Duodenal mucosa (tissue), 2 donors: ENCODE measurements around the gene MED9.

Experiments used
- H3K27ac ChIP-seq: one replicate; pipeline ENCODE4 v1.7.0; 2013; ENCODE audit warnings: low read depth, low read length
- H3K27me3 ChIP-seq, 2 donors: one replicate each; pipeline ENCODE4 v1.7.0; 2013; ENCODE audit warnings: low read length in 2 of 2, control low read depth in 1 of 2; ENCODE audit not compliant: insufficient read depth in 2 of 2, control insufficient read depth in 1 of 2
- H3K36me3 ChIP-seq, 2 donors: one replicate each; pipeline ENCODE4 v1.7.0; 2013; ENCODE audit warnings: low read length in 2 of 2, control low read depth in 1 of 2; ENCODE audit not compliant: insufficient read depth in 2 of 2, control insufficient read depth in 1 of 2
- H3K4me1 ChIP-seq, 2 donors: one replicate each; pipeline ENCODE4 v1.7.0; 2013; ENCODE audit warnings: low read length in 2 of 2, control low read depth in 1 of 2; ENCODE audit not compliant: insufficient read depth in 2 of 2, control insufficient read depth in 1 of 2
- H3K4me3 ChIP-seq, 2 donors: one replicate each; pipeline ENCODE4 v1.7.0; 2013; ENCODE audit warnings: low read length in 2 of 2, low read depth in 1 of 2
- H3K9ac ChIP-seq, 2 donors: one replicate each; pipeline ENCODE4 v1.7.0; 2013; ENCODE audit warnings: low read length in 2 of 2, low read depth in 1 of 2
- H3K9me3 ChIP-seq, 2 donors: one replicate each; pipeline ENCODE4 v1.7.0; 2013; ENCODE audit warnings: low read length in 2 of 2, control low read depth in 1 of 2; ENCODE audit not compliant: control insufficient read depth in 1 of 2

The MED9 gene

GRCh38 chr17:17514993-17515933 is 38.5 kb downstream of the MED9 start:
- no peaks in the 10 kb centered on the region for H3K4me1 ChIP-seq
- no peaks in the 10 kb centered on the region for H3K9me3 ChIP-seq
- H3K9ac ChIP-seq, result no peak overlapping the region
- H3K4me3 ChIP-seq, result no peak overlapping the region
- H3K27ac ChIP-seq, result no peak overlapping the region
- no peaks in the 10 kb centered on the region for H3K27me3 ChIP-seq
- H3K36me3 ChIP-seq, result no peaks in the 10 kb centered on the region

- no peaks in the 10 kb centered on the region for H3K9me3 ChIP-seq
- H3K4me1 ChIP-seq, result no peaks in the 10 kb centered on the region
- no peaks in the 10 kb centered on the region for H3K27me3 ChIP-seq
- H3K27ac ChIP-seq, result no peak overlapping the region
- peak overlapping the region in 1 of 2 donors; percentile 32 for H3K9ac ChIP-seq
- no peaks in the 10 kb centered on the region for H3K36me3 ChIP-seq
- no peak overlapping the region for H3K4me3 ChIP-seq
Observed at GRCh38 chr17:17515934-17516930, 39.4 kb downstream of the MED9 start.

DNA sequence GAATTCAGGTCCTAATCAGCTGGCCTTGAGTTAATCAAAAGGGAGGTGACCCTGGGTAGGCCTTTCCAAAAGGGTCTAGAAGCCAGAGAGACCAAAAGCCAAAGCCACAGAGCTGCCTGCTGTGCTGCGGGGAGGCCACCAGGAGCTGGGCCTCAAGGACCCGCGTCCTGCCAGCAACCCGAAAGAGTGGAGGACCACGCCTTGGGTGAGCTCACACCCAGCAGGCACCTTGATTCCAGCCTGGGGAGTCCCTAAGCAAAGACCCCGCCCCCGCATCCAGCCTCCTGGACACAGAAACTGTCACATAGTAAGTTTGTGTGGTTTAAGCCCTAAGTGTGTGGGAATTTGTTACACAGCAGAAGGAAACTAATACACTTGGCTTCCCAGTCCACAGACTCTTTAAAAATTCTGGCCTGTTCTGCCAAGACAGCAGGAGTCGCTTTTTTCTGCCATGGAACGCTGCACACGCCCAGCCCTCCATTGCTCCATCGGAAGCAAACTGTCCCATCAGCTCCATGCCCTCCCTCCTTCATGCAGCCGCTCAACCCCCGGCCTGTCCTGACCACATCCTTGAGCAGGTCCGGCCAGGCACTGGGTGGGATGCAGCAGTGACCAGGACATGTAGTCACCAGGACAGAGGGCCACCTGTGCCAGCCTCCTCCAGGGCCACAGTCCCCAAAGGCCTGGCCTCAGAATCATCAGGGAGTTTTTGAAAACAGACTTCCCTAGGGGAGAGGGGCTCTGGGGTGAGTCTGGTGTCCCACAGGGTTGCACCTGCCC is 40.3 kb downstream of the MED9 start:
- H3K9me3 ChIP-seq, result no peaks in the 10 kb centered on the region
- H3K9ac ChIP-seq, result no peak overlapping the region
- H3K36me3 ChIP-seq, result no peaks in the 10 kb centered on the region
- no peaks in the 10 kb centered on the region for H3K4me1 ChIP-seq
- no peak overlapping the region for H3K4me3 ChIP-seq
- no peak overlapping the region for H3K27ac ChIP-seq
- H3K27me3 ChIP-seq, result no peaks in the 10 kb centered on the region

DNA sequence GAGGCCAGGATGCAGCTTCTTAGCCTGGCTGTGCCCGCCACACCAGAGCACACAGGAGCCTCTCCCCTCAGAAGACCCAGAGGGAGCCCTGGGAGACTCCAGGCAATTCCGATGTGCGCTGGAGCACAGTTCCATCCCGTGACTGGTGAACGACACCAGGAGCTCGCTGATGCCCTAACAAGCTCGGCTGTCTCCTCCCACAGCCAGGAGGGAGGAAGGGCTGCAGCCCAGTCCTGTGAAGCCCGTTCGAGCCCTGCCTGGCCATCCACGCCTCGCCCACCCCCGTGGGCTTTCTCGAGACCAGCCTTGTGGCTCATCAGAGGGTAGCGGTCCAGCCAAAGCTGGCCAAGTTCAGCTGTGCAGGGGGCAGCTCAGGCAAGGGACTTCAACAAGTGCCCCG is 41.2 kb downstream of the MED9 start:
- Histone ChIP-seq H3K9ac (no peak overlapping the region), H3K4me3 (no peak overlapping the region), H3K36me3 (no peaks in the 10 kb centered on the region), H3K27me3 (no peaks in the 10 kb centered on the region), H3K9me3 (no peaks in the 10 kb centered on the region), H3K4me1 (peaks cover 0 to under 1% of the 10 kb centered on the region in 2 donors), H3K27ac (no peak overlapping the region)

GRCh38 chr17:17518951-17519350 is 42.2 kb downstream of the MED9 start:
- Histone ChIP-seq H3K36me3 (no peaks in the 10 kb centered on the region), H3K4me3 (no peak overlapping the region), H3K27me3 (no peaks in the 10 kb centered on the region), H3K27ac (no peak overlapping the region), H3K9ac (no peak overlapping the region), H3K4me1 (peaks cover 0 to 5% of the 10 kb centered on the region in 2 donors), H3K9me3 (no peaks in the 10 kb centered on the region)

GRCh38 chr17:17519886-17520285 is 43.1 kb downstream of the MED9 start:
- Histone ChIP-seq H3K9me3 (no peaks in the 10 kb centered on the region), H3K4me3 (no peak overlapping the region), H3K4me1 (peaks cover 0 to 5% of the 10 kb centered on the region in 2 donors), H3K9ac (no peak overlapping the region), H3K27me3 (no peaks in the 10 kb centered on the region), H3K27ac (no peak overlapping the region), H3K36me3 (no peaks in the 10 kb centered on the region)

DNA sequence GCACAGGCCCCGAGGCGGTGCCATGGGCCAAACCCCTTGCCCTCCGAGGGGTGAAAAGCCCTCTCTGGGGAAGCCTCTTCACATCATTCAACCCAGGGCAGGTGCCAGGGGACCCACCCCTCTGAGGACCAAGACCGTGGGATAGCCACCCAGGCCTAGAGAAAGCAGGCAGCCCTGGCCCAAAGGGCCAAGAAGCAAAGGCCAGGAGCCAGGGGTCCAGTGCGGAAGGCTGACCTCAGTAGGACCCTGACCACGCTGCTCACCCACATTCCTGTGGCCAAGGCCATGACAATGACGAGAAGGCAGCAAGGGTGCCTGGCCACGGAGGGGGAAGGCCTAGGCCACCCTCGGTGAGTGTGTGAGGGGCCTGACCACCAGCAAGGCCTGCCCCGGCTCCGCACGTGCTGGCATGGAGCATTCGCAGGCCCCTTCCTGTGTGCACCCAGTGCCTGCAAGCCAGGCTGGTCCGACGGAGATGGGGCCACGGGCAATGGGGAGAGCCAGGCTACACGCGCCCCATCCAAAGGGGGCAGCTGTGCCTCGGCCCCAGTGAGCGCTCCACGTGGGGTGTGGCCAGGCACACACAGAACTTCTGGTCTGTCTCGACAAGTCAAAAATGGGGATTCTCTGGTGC is 43.9 kb downstream of the MED9 start:
- no peak overlapping the region for H3K9ac ChIP-seq
- H3K9me3 ChIP-seq, result no peaks in the 10 kb centered on the region
- no peaks in the 10 kb centered on the region for H3K36me3 ChIP-seq
- H3K4me1 ChIP-seq, result peaks cover 3 to 5% of the 10 kb centered on the region in 2 donors
- no peak overlapping the region for H3K27ac ChIP-seq
- H3K27me3 ChIP-seq, result no peaks in the 10 kb centered on the region
- no peak overlapping the region for H3K4me3 ChIP-seq

DNA sequence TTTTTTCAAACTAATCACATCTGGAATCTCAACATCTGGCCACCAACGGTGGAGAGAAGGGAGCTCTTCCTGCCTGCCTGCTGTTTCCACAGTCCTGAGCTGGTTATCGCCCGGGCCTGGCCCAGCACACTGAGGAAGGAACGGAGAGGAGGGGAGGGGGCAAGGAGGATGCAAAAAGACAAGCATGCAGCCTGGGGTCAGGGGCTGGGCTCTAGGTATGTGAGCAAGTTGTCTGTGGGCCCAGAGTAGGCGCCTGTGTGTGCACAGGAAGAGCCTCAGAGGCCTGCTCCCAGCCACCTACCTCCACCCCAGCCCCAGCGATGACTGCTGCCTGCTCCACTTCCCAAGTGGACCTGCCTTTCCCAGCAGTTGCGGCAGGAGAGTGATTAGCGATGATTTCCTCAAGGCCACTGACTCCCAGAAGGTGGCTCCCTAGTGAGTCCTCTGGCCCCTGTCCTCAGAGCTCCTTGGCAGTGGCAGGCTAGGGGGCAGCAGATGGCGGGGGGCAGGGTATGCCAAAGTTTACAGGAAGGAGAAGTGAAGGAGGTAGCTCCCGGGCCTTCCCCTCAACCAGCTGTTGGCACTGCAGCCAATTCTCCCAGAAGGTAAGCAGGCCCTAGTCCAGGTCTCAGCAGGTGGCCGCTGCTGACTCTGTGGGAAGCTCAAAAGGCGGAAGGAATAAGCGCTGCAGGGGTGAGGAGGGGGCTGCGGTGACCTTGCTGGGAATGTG is 46.4 kb downstream of the MED9 start:
- H3K27ac ChIP-seq, result no peak overlapping the region
- H3K27me3 ChIP-seq, result no peaks in the 10 kb centered on the region
- H3K36me3 ChIP-seq, result no peaks in the 10 kb centered on the region
- H3K9me3 ChIP-seq, result no peaks in the 10 kb centered on the region
- H3K4me3 ChIP-seq, result no peak overlapping the region
- H3K9ac ChIP-seq, result no peak overlapping the region
- peaks cover 13 to 14% of the 10 kb centered on the region in 2 donors for H3K4me1 ChIP-seq
